ENCODE results near the gene R3HDM4. TPM values are rescaled to one million over a fixed set of nuclear protein-coding genes. Genes with fewer than 3 reads are reported as not detected.

R3HDM4 gene
- total and polyA plus RNA-seq, 2 donors (not counting 3 experiments of a cell fraction or from before 2014, with no cell fraction given) = 51.8 to 53.9 TPM

DNA sequence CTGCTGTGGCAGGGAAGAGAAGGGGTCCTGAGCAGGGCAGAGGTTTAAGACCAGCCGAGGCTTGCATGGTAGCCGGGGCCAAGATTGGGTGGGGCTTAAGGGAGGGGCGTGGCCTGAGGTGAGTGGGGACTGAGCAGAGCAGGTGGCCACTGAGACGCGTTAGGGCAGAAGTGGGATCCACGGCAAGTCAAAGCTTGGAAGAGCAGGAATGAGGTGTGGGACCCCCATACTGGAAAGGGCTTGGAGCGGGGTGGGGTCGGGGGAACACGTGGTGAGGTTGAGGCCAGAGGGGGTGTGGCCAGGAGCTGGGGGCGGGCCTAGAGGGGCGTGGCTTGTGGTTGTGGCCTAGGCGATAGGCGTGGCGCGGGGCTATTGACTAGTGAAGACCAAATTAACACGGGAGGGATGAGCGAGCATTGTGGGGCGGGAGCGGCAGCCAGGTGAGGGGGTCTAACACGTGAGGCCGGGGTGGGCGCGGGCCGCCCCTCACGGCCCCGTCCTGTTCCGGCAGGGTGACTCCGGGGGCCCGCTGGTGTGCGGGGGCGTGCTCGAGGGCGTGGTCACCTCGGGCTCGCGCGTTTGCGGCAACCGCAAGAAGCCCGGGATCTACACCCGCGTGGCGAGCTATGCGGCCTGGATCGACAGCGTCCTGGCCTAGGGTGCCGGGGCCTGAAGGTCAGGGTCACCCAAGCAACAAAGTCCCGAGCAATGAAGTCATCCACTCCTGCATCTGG, 50.3 kb downstream of the R3HDM4 start:
- Histone ChIP-seq H3K79me2 (ENCODE audit: control insufficient read depth, insufficient read depth, low read length) (no peaks in the 10 kb centered on the region), H3K9me3 (replicated peaks; ENCODE audit: control insufficient read depth, insufficient read depth, low read length) (no peaks in the 10 kb centered on the region), H2AFZ (ENCODE audit: low read depth, low read length) (peak overlapping the region; percentile 43), H4K20me1 (replicated peaks; ENCODE audit: control insufficient read depth, extremely low read depth, insufficient read depth, low read length) (no peaks in the 10 kb centered on the region), H3K9me1 (replicated peaks; ENCODE audit: control insufficient read depth, extremely low read depth, insufficient read depth, low read length) (no peaks in the 10 kb centered on the region), H3K4me3 (replicated peaks in 1 of 3; ENCODE audit: insufficient read depth in 1 of 3, low read depth in 1 of 3, low read length in 3 of 3) (no peak overlapping the region), H3K27me3 (ENCODE audit: control insufficient read depth in 2 of 2, insufficient read depth in 2 of 2, low read length in 2 of 2) (peaks cover 0 to 2% of the 10 kb centered on the region in 2 experiments), H3K27ac (ENCODE audit: insufficient read depth, low read depth, low read length) (no peak overlapping the region), H3K4me2 (ENCODE audit: insufficient read depth, low read length) (no peak overlapping the region), H3K4me1 (ENCODE audit: control insufficient read depth, extremely low read depth, insufficient read depth, low read length) (no peaks in the 10 kb centered on the region), H3K9ac (replicated peaks; ENCODE audit: extremely low read depth, insufficient read depth, low read length) (no peak overlapping the region), H3K36me3 (ENCODE audit: control insufficient read depth in 2 of 2, extremely low read depth in 1 of 2, insufficient read depth in 2 of 2, low read length in 2 of 2) (peaks cover 0 to 3% of the 10 kb centered on the region in 2 experiments)
- CTCF ChIA-PET = interaction anchor here (0.9 to 2.4 kb wide), 12 partner anchors 10 to 121 kb away, joined by 3 to 16 read pairs (median 5); partner anchors contain the start of genes MED16, PRTN3, RNU6-9 and WDR18
- dilution Hi-C loops (cut with MboI; ENCODE audit: extremely low pct_ligation_motif_present, low sequenced_read_pairs) = no loop called here
- BruUV-seq (replicated peaks) = no TSS peak
- TF ChIP-seq MAX (IDR thresholded peaks at IDR 0.05; ENCODE audit: insufficient read depth, insufficient read length) (no peak), POLR2AphosphoS5 (IDR thresholded peaks at IDR 0.05; ENCODE audit: insufficient read depth, low read depth, low read length) (no peak), GATA2 (IDR thresholded peaks at IDR 0.05; ENCODE audit: insufficient read depth, insufficient read length, low read depth, low read length) (no peak), JUN (IDR thresholded peaks at IDR 0.05; ENCODE audit: borderline replicate concordance, insufficient read depth, insufficient read length, low read depth) (no peak), MYC (IDR thresholded peaks at IDR 0.05; ENCODE audit: low read depth, low read length) (no peak), EZH2 (IDR thresholded peaks at IDR 0.05; ENCODE audit: borderline replicate concordance, low read depth, low read length, severe bottlenecking) (no peak), POLR2A (IDR thresholded peaks at IDR 0.05; ENCODE audit: low read depth, low read length) (no peak), CTCF (IDR thresholded peaks at IDR 0.05; ENCODE audit: extremely low read depth in 1 of 2, insufficient read depth in 1 of 2, low read depth in 1 of 2, low read length in 2 of 2) (no peak), FOS (IDR thresholded peaks at IDR 0.05; ENCODE audit: borderline replicate concordance, insufficient read depth, low read length) (no peak)
- POLR2A ChIA-PET = interaction anchor here (0.6 to 1.1 kb wide), 2 partner anchors 32 to 122 kb away, joined by 4 to 6 read pairs; no protein-coding TSS in a partner anchor
- intact Hi-C loops (cut with micrococcal nuclease) = loop anchor here (2.0 kb wide), 2 partner anchors 46 to 58 kb away; no protein-coding TSS in a partner anchor
- DNase-seq (ENCODE audit: low read depth, low spot score) = peak; percentile 47
- peak; percentile 37 for FAIRE-seq

All from endothelial cell of umbilical vein (primary cell).